Epidermal melanocyte (primary cell): Measurements from ENCODE around the gene OBP2B.
"Not testable (repeated sequence)": the region's sequence is repeated elsewhere in the genome, so short reads cannot be mapped to it uniquely, and the experiment has no call there.

ENCODE experiments used
- DNase-seq: peaks from one replicate; pipeline ENCODE4 v3.0.0; 2011; ENCODE audit warnings: low spot score; ENCODE audit not compliant: insufficient read length

The OBP2B gene

DNA sequence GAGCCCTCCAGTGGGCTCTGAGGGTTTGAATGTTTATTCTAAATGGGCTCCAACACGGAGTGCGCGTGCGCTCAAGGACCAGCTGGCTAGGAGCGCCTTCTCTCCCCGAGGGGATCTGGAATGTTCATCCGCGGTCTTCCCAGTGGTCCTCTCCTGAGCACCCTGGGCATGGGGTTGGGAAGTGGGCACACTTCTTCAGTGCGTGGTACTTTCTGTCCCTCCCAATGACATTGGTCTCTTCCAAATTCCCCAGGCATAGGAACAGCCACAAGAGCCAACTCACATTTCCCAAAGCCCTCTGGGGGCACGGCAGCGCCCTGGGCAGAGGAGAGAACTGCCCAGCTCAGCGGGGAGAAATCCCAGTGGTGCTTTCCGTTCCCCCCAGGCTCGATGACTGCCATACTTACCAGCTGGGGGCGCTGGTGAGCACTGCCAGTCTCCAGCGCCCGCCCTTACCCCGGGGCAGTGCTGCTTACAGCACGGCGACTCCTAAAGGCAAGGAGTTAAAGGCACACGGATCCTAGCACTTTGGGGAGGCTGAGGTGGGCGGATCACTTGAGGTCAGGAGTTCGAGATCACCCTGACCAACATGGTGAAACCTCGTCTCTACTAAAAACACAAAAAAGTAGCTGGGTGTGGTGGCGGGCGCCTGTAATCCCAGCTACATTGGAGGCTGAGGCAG, 29.9 kb upstream of the OBP2B start:
- no peak for DNase-seq

DNA sequence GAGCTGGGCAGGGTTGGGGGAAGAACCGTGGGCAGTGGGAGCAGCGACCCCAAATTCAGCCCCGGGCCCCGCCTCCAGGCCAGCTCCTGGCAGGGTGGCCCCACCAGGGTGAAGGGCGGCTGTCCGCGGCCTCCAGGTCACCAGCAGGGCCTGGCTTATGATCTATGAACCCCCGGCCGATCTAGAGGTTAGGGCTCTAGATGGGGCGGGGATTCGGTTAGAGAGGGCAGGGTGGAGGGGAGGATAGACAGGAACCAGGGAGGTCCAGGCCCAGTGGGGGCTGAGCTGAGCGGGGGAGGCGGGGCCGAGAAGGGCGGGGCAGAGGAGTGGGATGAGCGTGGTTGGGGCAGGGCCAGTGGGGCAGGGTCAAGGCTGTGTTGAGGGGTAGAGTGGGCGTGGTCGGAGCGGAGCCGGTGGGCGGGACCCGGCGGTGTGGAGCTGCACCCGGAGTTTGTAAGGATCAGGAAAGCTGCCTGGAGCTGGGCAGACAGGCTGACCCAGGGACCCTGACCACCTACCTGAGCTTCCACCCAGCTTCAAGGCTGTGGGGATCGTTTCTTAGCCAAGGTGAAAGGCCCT, 29.3 kb upstream of the OBP2B start:
- no peak for DNase-seq

GRCh38 chr9:133237035-133237731, 28.1 kb upstream of the OBP2B start:
- DNase-seq, result no peak

GRCh38 chr9:133236291-133237034, 27.4 kb upstream of the OBP2B start:
- DNase-seq, result not testable (repeated sequence)

DNA sequence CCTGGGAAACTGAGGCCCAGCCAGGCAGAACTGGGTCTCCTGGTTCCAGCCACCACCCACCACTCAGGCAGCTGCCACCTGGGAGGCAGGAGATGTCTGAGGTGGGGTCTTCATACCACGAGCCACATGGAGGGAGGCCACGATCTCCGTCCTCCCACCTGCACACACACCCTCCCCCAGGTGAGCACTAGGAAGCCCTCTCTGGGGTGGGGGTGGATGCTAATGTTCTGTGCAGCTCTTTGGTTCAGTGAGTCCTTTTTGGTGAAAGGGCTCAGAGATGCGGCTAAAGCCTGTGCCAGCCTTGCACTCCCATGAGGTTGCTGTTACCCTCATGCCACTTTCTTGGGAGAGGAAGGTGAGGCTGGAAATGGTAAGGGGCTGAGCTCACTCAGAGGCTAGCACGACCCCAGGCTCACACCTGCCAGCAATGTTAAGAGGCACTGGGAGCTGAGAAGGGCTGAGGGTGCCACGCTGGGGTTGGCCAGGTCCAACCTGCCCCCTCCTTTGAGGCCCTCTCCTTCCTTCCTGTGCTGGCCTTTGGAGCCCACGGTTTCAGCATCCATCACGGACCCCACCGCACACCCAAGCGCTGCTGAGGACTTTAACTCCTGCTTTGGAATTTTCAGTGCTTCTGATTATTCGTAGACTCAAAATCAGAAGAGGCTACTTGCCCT, 26.6 kb upstream of the OBP2B start:
- no peak for DNase-seq

GRCh38 chr9:133234577-133235322, 25.7 kb upstream of the OBP2B start:
- DNase-seq, result no peak

DNA sequence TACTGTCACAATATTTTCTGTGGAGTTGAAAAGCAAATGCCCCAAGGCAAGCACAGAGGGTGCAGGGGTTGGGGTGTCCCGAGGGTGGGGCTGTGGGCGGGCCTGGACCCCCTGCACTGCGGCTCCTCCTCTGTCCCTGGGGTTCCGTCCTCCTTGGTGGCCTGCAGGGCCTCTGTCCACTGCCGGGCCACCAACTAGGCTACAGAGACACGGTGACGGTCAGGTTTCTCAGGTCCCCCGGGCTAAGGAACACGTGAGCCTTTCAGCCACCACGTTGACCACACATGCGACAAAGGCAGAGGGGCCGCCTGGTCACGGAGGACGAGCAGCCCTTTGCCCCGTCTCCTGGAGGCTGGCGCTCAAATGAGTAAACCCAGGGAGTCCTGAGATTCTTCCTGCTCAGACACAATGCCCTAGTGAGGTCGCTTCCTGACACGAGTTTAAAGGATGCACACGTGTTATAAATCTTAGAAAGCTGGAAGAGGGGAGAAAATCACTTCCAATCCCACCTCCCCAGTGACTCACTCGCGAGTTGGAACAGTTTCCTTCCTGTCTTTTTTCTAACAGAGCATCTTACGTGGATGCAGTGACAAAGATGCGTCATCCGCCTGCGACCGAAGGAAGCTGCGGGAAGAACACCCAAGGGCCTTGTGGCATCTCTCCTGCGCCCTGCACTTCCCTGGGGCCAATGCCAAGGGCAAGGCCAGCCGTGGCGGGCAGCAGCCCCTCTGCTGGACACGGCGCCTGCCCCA, 24.8 kb upstream of the OBP2B start:
- no peak for DNase-seq

- DNase-seq, result not testable (repeated sequence)
Observed at GRCh38 chr9:133231934-133232568, 23.0 kb upstream of the OBP2B start.

DNA sequence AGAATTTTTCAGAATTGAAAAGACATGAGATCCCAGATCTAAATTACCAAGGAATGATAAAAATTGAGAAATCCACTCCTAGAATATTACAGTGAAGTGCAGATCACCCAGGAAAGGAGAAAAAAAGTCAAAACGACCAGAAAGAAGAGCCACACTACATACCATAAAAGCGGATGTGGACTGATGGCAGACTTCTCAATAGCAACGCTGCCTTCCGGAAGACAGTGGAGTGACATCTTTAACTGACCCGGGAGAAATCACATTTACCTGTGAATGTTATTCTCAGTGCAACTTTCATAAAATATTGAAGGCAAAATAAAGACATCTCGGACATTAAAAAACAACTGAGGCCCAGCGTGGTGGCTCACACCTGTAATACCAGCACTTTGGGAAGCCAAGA, 21.5 kb upstream of the OBP2B start:
- not testable (repeated sequence) for DNase-seq

DNA sequence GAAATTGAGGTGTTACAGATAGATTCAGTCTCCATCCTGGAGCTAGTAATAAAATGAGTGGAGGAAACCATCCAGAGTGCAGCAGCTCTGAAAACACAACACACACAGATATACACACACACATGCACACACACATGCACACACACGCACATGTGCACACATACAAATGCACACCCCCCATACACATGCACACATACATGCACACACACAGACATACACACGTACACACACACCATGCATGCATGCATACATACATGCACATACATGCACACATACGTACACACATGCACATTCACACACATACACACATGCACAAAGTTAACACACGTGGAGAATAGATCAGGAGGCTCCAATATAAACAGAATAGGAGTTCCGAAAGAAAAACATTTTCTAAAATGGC, 21.0 kb upstream of the OBP2B start:
- no peak for DNase-seq

- DNase-seq, result not testable (repeated sequence)
Observed at GRCh38 chr9:133228474-133229193, 19.6 kb upstream of the OBP2B start.

- not testable (repeated sequence) for DNase-seq
Observed at GRCh38 chr9:133227996-133228395, 18.9 kb upstream of the OBP2B start.

- DNase-seq, result no peak
Observed at GRCh38 chr9:133227242-133227860, 18.3 kb upstream of the OBP2B start.

GRCh38 chr9:133226219-133227171, 17.4 kb upstream of the OBP2B start:
- DNase-seq, result no peak

- DNase-seq, result no peak
Observed at GRCh38 chr9:133225171-133226011, 16.3 kb upstream of the OBP2B start.

DNA sequence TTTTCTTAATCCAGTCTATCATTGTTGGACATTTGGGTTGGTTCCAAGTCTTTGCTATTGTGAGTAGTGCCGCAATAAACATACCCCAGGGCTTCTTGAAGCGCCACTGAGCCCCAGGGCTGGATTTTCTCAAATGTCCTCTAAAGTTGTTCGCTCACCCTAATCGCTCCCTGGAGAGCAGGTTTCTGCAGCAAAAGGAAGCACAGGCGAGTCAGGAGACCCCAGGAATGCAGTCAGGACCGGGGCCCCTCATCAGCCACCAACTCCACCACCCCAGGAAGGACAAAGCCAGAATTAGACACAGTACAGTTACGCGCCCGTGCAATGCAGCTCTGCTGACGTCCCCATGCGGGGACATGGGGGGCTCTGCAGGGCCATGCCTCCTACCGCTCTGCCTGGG, 15.7 kb upstream of the OBP2B start:
- DNase-seq, result no peak
